Measurements from ENCODE around the gene GARNL3. TPM values are rescaled to one million over a fixed set of nuclear protein-coding genes. Genes with fewer than 3 reads are reported as not detected.

Gene GARNL3
- total RNA-seq: 1 to 10 TPM; 3.1 to 3.4 TPM

DNA sequence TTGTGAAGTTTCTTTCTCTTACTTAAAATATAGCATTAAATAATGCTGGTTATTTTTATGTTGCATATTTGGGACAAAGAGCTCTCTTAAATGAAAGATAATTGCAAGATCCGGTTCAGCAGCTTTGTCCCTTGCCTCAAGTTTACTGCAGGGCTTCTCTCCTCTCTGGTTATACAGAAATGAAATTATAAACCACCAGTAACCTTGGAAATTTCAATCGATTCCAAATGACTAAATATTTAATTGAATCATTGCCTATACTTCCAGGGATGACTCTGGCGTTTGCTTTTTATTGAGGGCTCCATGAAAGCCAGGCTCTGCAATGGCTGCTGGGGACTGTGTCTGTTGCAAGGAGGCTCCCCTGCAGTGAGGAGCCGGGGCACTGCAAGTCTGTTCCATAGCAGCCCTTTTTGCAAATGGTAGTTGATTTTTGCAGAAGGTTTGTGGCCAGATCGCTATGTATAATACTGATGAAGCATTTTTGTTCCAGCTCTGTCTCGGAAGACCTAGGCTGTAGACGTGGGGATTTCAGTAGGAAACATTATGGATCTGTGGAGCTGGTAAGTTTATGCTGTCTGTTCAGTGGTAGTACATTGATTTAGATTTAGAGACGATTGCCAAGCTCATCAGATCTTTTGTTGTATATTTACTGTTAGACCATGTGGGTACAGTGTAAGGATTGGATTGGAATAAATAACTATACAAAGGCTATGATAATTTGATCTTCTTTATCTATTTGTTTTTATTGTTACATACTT lies at the start of gene GARNL3:
GARNL3 (plus strand) TSS at position 313 of the 758 bp plus-strand sequence; CDS start at position 417, 104 bp downstream.
- DNase-seq (no peak), ATAC-seq (ENCODE audit: low read depth) (no peak)
- H3K27me3 Mint-ChIP-seq: peaks cover 37% of the 10 kb centered on the region
- peaks cover 1% of the 10 kb centered on the region for H3K36me3 Mint-ChIP-seq
- POLR2A ChIA-PET: interaction anchor here (0.6 kb wide), 1 partner anchor 493 kb away, joined by 3 read pairs; no protein-coding TSS in a partner anchor
- H3K4me3 Mint-ChIP-seq: no peak within 1 kb of the TSS
- H3K4me1 Mint-ChIP-seq: no peaks in the 10 kb centered on the region
- no peaks in the 10 kb centered on the region for H3K9me3 Mint-ChIP-seq
- H3K27ac Mint-ChIP-seq: no peak within 1 kb of the TSS

GRCh38 chr9:127215268-127216209 lies 49.0 kb upstream of the GARNL3 start:
- POLR2A ChIA-PET: interaction anchor here (1.2 kb wide), 1 partner anchor 235 kb away, joined by 5 read pairs; the partner anchor contains the start of gene RPL12
- DNase-seq: no peak
- Mint-ChIP-seq H3K27me3 (peaks cover 4% of the 10 kb centered on the region), H3K9me3 (no peaks in the 10 kb centered on the region), H3K36me3 (no peaks in the 10 kb centered on the region), H3K27ac (no peak overlapping the region), H3K4me3 (no peak overlapping the region), H3K4me1 (peaks cover 2% of the 10 kb centered on the region)
- no peak for ATAC-seq (ENCODE audit: low read depth)

- no peak for ATAC-seq (ENCODE audit: low read depth)
- Mint-ChIP-seq H3K27ac (no peak overlapping the region), H3K36me3 (no peaks in the 10 kb centered on the region), H3K9me3 (no peaks in the 10 kb centered on the region), H3K4me1 (peaks cover 4% of the 10 kb centered on the region), H3K4me3 (no peak overlapping the region), H3K27me3 (peaks cover 5% of the 10 kb centered on the region)
- no peak for DNase-seq
- POLR2A ChIA-PET: no interaction called here
Observed at GRCh38 chr9:127216210-127216887, 48.2 kb upstream of the GARNL3 start.

DNA sequence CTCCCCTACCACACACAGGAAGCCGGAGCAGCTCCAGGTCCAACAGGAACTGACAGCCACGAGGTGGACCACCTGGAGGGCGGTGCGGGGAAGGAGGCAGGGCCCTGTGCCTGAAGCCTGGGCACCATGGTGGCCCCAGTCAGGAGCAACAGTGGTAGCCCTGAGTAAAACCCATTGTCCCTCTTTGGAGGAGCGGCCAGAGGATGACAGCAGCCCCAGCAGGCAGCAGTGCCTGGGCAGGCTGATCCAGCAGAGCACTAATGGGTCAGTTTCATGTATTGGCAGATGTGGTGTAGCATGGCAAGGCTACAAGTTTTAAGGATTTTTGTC lies 47.7 kb upstream of the GARNL3 start:
- Mint-ChIP-seq H3K27me3 (peaks cover 7% of the 10 kb centered on the region), H3K4me1 (peaks cover 8% of the 10 kb centered on the region), H3K9me3 (no peaks in the 10 kb centered on the region), H3K4me3 (no peak overlapping the region), H3K36me3 (no peaks in the 10 kb centered on the region), H3K27ac (no peak overlapping the region)
- no peak for DNase-seq
- POLR2A ChIA-PET: no interaction called here
- no peak for ATAC-seq (ENCODE audit: low read depth)

GRCh38 chr9:127218818-127219217 lies 45.8 kb upstream of the GARNL3 start:
- DNase-seq: no peak
- H3K27ac Mint-ChIP-seq: no peak overlapping the region
- peaks cover 11% of the 10 kb centered on the region for H3K27me3 Mint-ChIP-seq
- ATAC-seq (ENCODE audit: low read depth): no peak
- peaks cover 14% of the 10 kb centered on the region for H3K4me1 Mint-ChIP-seq
- no peaks in the 10 kb centered on the region for H3K36me3 Mint-ChIP-seq
- H3K9me3 Mint-ChIP-seq: no peaks in the 10 kb centered on the region
- POLR2A ChIA-PET: no interaction called here
- H3K4me3 Mint-ChIP-seq: no peak overlapping the region

GRCh38 chr9:127219520-127219919 lies 45.1 kb upstream of the GARNL3 start:
- POLR2A ChIA-PET: no interaction called here
- Mint-ChIP-seq H3K9me3 (no peaks in the 10 kb centered on the region), H3K4me3 (no peak overlapping the region), H3K27ac (no peak overlapping the region), H3K4me1 (peaks cover 18% of the 10 kb centered on the region), H3K36me3 (no peaks in the 10 kb centered on the region), H3K27me3 (peaks cover 14% of the 10 kb centered on the region)
- ATAC-seq (ENCODE audit: low read depth) (no peak), DNase-seq (no peak)

DNA sequence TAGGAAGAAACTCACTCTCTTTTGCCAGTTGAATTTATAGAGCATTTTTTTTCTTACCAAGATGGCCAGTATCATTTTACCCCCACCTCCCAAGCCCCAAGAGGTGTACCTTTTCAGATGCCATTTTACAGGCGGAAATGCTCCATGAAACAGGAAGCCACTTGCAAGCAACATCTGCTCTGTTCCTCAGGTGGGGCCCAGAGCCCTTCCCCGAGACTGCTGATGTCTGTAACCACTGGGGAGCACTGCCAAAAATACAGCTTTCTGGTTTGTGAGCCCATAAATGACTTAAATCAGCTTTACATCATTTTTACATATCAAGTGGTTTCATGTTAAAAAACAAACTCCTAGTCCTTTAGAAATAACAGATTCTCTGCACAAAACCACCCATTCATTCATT lies 42.9 kb upstream of the GARNL3 start:
- Mint-ChIP-seq H3K27ac (no peak overlapping the region), H3K4me1 (peaks cover 22% of the 10 kb centered on the region), H3K36me3 (no peaks in the 10 kb centered on the region), H3K4me3 (peak overlapping the region; percentile 19), H3K27me3 (peaks cover 24% of the 10 kb centered on the region), H3K9me3 (no peaks in the 10 kb centered on the region)
- POLR2A ChIA-PET: interaction anchor here (1.1 kb wide), 1 partner anchor 176 kb away, joined by 3 read pairs; no protein-coding TSS in a partner anchor
- ATAC-seq (ENCODE audit: low read depth) (no peak), DNase-seq (no peak)

- no peaks in the 10 kb centered on the region for H3K36me3 Mint-ChIP-seq
- DNase-seq (no peak), ATAC-seq (ENCODE audit: low read depth) (no peak)
- H3K9me3 Mint-ChIP-seq: no peaks in the 10 kb centered on the region
- peaks cover 22% of the 10 kb centered on the region for H3K4me1 Mint-ChIP-seq
- H3K4me3 Mint-ChIP-seq: no peak overlapping the region
- H3K27ac Mint-ChIP-seq: no peak overlapping the region
- POLR2A ChIA-PET: interaction anchor here (1.1 kb wide), 1 partner anchor 175 kb away, joined by 3 read pairs; no protein-coding TSS in a partner anchor
- peaks cover 29% of the 10 kb centered on the region for H3K27me3 Mint-ChIP-seq
Observed at GRCh38 chr9:127222388-127223095, 42.0 kb upstream of the GARNL3 start.

DNA sequence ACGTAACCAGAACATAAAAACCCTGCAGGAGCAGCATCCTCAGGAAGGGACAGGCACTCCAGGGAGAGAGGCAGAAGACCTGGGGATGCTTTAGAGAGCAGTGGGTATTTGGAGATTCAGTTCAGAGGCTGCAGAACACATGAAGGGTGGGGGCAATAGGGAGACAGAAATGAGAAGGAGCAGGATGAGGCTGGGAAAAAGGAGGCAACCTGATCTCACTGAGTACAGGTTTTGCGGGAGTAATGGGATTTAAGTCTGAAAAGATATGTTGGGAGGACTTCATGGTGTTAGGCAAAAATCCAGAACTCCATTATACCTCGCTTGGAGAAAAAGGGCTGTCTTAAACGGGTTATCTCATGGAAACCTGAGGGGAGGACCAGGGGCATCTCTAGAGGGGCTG lies 41.3 kb upstream of the GARNL3 start:
- POLR2A ChIA-PET: interaction anchor here (1.5 kb wide), 1 partner anchor 201 kb away, joined by 3 read pairs; the partner anchor contains the start of gene ZNF79
- no peaks in the 10 kb centered on the region for H3K9me3 Mint-ChIP-seq
- no peaks in the 10 kb centered on the region for H3K36me3 Mint-ChIP-seq
- DNase-seq: no peak
- peaks cover 22% of the 10 kb centered on the region for H3K4me1 Mint-ChIP-seq
- no peak overlapping the region for H3K27ac Mint-ChIP-seq
- peak overlapping the region; percentile 17 for H3K4me3 Mint-ChIP-seq
- peaks cover 27% of the 10 kb centered on the region for H3K27me3 Mint-ChIP-seq
- ATAC-seq (ENCODE audit: low read depth): no peak

- ATAC-seq (ENCODE audit: low read depth): no peak
- no peak for DNase-seq
- Mint-ChIP-seq H3K27me3 (peaks cover 29% of the 10 kb centered on the region), H3K27ac (no peak overlapping the region), H3K4me3 (peak overlapping the region; percentile 82), H3K36me3 (no peaks in the 10 kb centered on the region), H3K9me3 (no peaks in the 10 kb centered on the region), H3K4me1 (peaks cover 22% of the 10 kb centered on the region)
- POLR2A ChIA-PET: interaction anchor here (1.0 to 3.5 kb wide), 4 partner anchors 21 to 227 kb away, joined by 3 to 23 read pairs (median 4); partner anchors contain the start of genes LRSAM1, RPL12, SLC2A8 and ZNF79
Observed at GRCh38 chr9:127223810-127224177, 40.8 kb upstream of the GARNL3 start.

DNA sequence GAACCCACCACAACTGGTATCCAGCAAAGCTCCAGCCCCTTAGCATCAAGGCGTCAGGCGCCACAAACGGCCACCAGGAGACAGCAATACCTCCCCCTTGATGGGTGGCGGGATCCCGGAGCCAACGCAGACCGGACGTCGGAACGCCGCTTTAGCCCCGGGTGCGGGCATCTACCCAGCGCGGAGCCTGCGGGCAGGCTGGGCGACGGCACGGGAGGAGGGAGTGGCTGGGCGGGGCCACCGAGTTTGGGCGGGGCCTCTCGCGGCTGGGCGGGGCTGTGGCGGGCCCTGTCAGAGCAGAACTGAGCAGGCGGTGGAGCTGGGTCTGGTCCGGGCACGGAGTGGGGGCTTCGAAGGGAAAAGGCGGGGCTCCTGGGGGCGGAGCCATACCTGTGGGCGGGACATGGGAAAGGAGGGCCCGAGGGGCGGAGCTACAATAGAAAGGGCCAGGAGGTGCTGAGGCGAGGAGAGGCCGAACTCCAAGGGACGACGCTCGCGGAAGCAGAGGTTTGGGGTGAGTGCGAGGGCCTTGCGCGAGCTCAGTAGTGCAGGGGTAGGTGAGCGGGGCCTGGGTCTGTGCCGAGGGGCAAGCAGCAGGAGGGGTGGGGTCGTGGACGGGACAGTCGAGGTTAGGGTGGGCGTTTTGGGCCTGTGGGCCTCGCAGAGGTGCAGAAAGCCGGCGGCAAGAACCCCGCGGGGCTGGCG lies 40.2 kb upstream of the GARNL3 start:
- Mint-ChIP-seq H3K4me3 (peak overlapping the region; percentile 82), H3K4me1 (peaks cover 22% of the 10 kb centered on the region), H3K9me3 (no peaks in the 10 kb centered on the region), H3K36me3 (no peaks in the 10 kb centered on the region), H3K27me3 (peaks cover 31% of the 10 kb centered on the region), H3K27ac (peak overlapping the region; percentile 79)
- POLR2A ChIA-PET: interaction anchor here (1.0 to 3.5 kb wide), 4 partner anchors 20 to 227 kb away, joined by 3 to 23 read pairs (median 4); partner anchors contain the start of genes LRSAM1, RPL12, SLC2A8 and ZNF79
- peak; percentile 89 for DNase-seq
- ATAC-seq (ENCODE audit: low read depth): peak; percentile 66
